SK-N-SH treated with all-trans-retinoic acid at 6 μM for 48 hours (cell line): ENCODE results near the gene PTGS1.

Experiments
- BACH2 ChIP-seq: fragments of 250-450 bp; sonication (Bioruptor Pico); IDR thresholded peaks from 2 replicates; pipeline ENCODE4 v1.9.0; 2021; ENCODE audit warnings: mild to moderate bottlenecking, borderline replicate concordance
- ESRRG ChIP-seq: fragments of 250-450 bp; sonication (Bioruptor Pico); IDR thresholded peaks from 2 replicates; pipeline ENCODE4 v1.6.1; 2021; ENCODE audit warnings: mild to moderate bottlenecking
- ISL1 ChIP-seq: fragments of 250-450 bp; sonication (Bioruptor Pico); IDR thresholded peaks from 2 replicates; pipeline ENCODE4 v2.1.2; 2022; ENCODE audit warnings: mild to moderate bottlenecking, moderate library complexity
- PPARA ChIP-seq: fragments of 250-450 bp; sonication (Bioruptor Pico); IDR thresholded peaks from 2 replicates; pipeline ENCODE4 v1.5.0; 2020; ENCODE audit warnings: mild to moderate bottlenecking, borderline replicate concordance
- SNAI2 ChIP-seq: fragments of 250-450 bp; sonication (Bioruptor Pico); IDR thresholded peaks from 2 replicates; pipeline ENCODE4 v1.5.0; 2020; ENCODE audit warnings: mild to moderate bottlenecking, moderate library complexity
- TCF4 ChIP-seq: fragments of 250-450 bp; sonication (Bioruptor Pico); IDR thresholded peaks from 2 replicates; pipeline ENCODE4 v1.8.0; 2021; ENCODE audit warnings: mild to moderate bottlenecking, moderate library complexity, borderline replicate concordance
- ZNF70 ChIP-seq: fragments of 450-650 bp; formaldehyde crosslinking; IDR thresholded peaks from 2 replicates; pipeline ENCODE4 v1.5.0; 2020; ENCODE audit warnings: mild to moderate bottlenecking, moderate library complexity
- ZNF8 ChIP-seq: fragments of 450-650 bp; formaldehyde crosslinking; IDR thresholded peaks from 2 replicates; pipeline ENCODE4 v1.5.0; 2020; ENCODE audit warnings: mild to moderate bottlenecking, moderate library complexity
- TF ChIP-seq, protein P1 (sequence below): fragments of 250-450 bp; sonication (Bioruptor Pico); IDR thresholded peaks from 2 replicates; pipeline ENCODE4 v1.8.0; 2020; ENCODE audit warnings: mild to moderate bottlenecking, moderate library complexity, borderline replicate concordance

DNA sequence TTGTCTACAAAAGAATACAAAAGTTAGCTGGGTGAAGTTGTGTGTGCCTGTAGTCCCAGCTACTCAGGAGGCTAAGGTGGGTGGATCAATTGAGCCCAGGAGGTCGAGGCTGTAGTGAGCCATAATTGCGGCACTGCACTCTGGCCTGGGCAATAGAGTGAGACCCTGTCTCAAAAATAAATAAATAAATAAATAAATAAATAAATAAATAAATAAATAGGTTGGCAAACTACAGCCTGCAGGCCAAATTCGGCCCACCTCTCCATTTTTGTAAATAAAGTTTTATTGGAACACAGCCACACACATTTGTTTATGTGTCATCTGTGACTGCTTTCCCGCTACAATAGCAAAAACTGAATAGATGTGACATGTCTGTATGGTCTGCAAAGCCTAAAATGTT lies 9.5 kb downstream of the PTGS1 start:
- TF ChIP-seq ISL1 (CRISPR knock-in tag): no peak
- no peak for TF ChIP-seq PPARA (CRISPR knock-in tag)
- no peak for TF ChIP-seq ESRRG (CRISPR knock-in tag)
- TF ChIP-seq, protein P1, sequence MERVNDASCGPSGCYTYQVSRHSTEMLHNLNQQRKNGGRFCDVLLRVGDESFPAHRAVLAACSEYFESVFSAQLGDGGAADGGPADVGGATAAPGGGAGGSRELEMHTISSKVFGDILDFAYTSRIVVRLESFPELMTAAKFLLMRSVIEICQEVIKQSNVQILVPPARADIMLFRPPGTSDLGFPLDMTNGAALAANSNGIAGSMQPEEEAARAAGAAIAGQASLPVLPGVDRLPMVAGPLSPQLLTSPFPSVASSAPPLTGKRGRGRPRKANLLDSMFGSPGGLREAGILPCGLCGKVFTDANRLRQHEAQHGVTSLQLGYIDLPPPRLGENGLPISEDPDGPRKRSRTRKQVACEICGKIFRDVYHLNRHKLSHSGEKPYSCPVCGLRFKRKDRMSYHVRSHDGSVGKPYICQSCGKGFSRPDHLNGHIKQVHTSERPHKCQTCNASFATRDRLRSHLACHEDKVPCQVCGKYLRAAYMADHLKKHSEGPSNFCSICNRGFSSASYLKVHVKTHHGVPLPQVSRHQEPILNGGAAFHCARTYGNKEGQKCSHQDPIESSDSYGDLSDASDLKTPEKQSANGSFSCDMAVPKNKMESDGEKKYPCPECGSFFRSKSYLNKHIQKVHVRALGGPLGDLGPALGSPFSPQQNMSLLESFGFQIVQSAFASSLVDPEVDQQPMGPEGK: no peak
- no peak for TF ChIP-seq SNAI2 (CRISPR knock-in tag)
- TF ChIP-seq BACH2 (CRISPR knock-in tag): no peak
- no peak for TF ChIP-seq TCF4
- no peak for TF ChIP-seq ZNF70 (CRISPR knock-in tag)
- no peak for TF ChIP-seq ZNF8 (CRISPR knock-in tag)
